ENCODE measurements around the gene MYO15A.
A peak's percentile ranks its signal among the peaks of the same experiment; 100 is the strongest.
"Not testable (repeated sequence)": the region's sequence is repeated elsewhere in the genome, so short reads cannot be mapped to it uniquely, and the experiment has no call there.

Gene MYO15A

DNA sequence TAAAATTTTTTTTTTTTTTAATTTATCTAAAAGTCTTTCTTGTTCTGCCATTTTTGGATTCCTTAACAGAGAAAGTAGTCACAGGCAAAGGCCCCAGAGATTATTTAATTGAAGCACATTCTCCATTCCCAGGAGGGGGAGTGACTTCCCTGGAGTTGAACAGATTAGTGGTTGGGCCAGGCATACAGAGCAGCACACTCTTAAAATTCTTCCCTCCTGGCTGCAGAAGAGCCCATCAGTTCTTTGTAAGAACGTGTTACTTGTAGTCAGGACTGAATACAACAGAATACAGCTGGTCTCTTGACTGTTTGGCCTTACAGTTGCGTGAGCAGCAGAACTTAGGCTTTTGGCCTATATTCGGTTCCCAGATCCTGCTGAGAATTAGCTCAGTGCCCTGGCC, 76.8 kb downstream of the MYO15A start:
- peak; percentile 44 for DNase-seq (ENCODE audit: low read depth)

- DNase-seq (ENCODE audit: low read depth) = peak; percentile 71
Measured at GRCh38 chr17:18185832-18186626, 77.5 kb downstream of the MYO15A start.

GRCh38 chr17:18186627-18186982, 78.0 kb downstream of the MYO15A start:
- DNase-seq (ENCODE audit: low read depth) = peak; percentile 19

GRCh38 chr17:18187226-18187625, 78.7 kb downstream of the MYO15A start:
- peak; percentile 13 for DNase-seq (ENCODE audit: low read depth)

DNA sequence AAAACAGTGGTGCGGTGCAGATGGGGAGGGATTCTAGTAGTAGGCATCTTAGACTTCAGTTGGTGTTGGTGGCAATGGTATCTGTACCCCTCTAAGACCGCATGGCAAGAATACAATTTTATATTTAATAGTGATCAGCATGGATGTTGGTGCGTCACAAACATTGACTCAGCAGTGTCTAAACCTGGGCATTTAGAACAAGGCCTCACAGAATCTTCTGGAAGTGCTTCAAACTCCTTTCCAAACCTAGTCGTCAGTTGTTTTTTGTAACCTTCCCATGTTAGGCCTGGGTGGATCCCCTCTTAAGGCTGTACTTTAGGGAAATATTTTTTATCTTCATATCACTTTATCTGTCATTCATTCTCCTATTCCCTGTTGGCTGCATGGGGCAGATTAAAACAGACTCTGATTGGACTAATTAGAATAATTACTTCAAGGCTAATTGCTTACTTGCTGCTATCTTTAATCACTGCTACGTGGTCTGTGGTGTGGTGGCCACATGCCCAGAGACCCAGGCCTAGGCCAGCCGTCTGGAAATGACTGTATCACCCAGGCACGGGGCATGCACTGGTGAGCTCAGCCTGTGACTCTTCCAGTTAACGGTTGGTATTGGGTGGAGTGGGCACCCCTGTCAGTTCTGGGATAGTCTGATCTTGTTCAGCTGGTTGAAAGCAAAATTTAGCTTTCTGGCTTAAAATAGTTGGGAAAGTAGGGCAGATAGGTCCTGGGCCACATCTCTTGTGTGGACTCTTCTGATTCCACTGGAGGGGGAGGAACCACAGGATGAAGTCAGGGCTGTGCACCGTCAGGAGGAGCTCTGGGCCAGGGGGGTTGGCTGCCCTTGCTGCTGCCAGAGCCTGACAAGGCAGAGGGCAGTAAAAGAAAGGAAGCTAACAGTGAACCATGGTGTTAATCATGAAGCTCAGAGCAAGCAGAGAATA, 79.5 kb downstream of the MYO15A start:
- DNase-seq (ENCODE audit: low read depth) = peak; percentile 80

- no peak for DNase-seq (ENCODE audit: low read depth)
Measured at GRCh38 chr17:18190628-18191235, 82.2 kb downstream of the MYO15A start.

DNA sequence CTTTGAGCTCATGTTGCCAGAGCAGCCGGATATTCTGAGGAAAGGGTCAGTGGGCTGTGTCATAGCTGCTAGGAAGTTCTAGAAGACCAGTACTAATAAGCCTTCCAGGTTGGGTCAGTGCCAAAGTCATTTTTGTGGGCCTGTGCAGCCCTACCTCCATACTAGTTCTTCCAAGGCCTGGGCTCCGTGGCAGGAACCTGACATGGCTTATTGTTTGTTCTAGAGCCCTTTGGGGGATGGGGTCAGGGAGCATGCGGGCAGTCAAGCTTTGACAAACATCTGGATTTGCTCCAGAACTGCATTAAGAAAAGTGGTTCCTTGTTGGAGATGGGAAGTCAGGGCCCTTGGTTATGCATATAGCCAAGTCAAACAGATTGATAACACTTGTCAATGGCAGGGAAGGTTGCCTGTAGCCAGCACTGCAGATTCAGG, 82.7 kb downstream of the MYO15A start:
- no peak for DNase-seq (ENCODE audit: low read depth)

GRCh38 chr17:18191967-18192366, 83.4 kb downstream of the MYO15A start:
- peak; percentile 46 for DNase-seq (ENCODE audit: low read depth)

- no peak for DNase-seq (ENCODE audit: low read depth)
Measured at GRCh38 chr17:18194394-18194793, 85.8 kb downstream of the MYO15A start.

DNA sequence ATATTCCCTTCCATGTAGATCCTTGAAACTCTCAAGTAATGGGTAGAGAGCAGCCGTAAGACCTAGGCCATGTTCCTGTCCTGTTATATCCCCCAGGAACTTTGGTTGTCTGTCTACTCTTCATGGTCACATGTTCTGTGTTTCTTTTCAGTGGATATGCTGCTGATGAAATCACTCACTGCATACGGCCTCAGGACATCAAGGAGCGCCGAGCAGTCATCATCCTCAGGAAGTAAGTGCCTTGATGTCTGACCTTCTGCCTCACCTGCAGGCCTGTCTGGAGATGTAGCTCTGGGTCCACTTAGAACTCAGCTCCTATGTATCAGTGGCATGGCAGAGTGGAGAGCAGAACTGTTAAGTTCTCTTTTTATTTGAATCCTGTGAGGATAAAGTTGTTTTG, 86.2 kb downstream of the MYO15A start:
- DNase-seq (ENCODE audit: low read depth) = no peak

DNA sequence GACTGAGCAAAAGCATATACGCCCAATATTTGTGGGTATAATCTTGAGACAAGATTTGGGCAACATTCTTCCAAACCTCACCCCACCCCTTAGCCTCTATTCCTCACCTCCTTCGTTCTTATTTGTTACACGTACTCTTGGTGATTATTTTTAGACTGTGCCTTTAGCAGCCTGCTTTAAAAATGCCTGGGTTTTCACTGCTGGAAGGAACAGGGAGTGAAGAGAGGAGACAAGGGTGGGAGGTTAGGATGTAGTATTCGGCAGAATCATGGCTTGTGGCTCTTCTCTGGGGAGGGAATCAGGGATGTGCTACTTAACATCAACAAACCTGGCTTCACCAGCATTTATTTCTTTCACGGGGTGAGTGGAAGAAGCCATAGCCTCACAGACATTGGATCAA, 86.7 kb downstream of the MYO15A start:
- DNase-seq (ENCODE audit: low read depth) = no peak

DNA sequence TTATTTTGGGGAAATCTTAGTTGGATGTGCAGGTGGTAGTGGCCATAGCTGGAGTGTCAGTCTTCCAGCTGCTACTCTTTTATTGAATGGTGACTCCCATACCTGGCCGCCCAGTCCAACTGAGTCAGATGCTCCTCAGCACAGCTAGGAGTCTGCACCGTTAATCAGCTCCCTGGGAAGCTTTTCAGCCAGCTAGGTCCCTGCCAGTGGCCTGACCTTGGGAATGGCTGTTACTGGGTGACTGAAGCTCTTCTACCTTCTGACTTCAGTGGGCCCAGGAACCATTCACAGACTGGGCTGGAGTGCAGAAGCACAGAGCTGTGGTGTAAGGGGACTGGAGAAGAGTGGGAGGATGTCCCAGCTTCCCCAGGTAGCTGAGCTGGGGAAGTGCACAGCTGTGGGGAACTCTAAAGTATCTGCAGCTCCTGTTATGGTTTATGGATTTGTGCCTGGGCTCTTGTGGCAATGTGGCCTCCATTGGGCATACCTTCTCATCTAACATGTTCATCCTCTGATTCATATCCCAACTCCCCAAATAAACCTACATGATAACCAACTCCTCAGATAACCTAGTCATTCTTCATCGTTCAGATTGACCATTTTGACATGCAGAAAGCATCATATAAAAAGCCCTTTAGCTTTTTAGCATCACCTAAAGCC, 89.1 kb downstream of the MYO15A start:
- DNase-seq (ENCODE audit: low read depth) = no peak

GRCh38 chr17:18198530-18198929, 90.0 kb downstream of the MYO15A start:
- no peak for DNase-seq (ENCODE audit: low read depth)

DNA sequence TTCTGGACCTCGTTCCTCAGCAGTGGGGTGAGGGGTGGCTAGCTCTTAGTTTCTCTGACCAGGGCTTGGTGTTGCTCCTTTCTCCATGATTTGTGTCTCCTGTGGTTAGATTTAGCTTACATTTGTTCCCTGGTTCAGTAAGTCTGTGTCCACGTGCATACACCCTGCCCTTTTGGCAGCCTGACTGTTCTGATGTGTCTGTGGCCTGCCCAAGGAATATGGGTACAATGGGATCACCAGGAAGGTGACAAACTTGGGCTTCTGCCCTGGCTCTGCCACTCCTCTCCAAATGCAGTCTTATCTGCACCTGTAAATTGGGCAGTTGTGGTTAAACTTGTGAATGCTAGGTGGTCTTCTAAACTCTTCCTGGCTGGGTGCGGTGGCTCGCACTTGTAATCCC, 92.6 kb downstream of the MYO15A start:
- no peak for DNase-seq (ENCODE audit: low read depth)

DNA sequence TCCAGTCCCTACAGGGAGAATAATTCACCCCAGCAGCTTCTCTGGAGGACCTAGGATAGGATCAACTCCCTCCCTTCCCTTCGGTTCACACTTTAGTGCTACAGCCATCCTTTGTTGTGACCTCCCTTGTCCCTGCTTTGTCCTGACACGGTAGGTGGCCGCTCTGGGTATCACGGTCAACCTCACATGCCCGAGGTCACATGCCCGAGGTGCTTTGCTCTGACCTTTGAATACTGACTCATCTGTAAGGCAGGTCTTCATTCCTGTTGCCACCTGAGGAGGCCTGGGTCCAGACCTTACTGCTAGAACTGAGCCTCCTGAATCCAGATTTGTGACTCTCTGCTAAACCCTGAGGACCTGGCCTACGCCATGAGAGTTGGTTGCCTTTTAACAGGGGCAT, 94.8 kb downstream of the MYO15A start:
- no peak for DNase-seq (ENCODE audit: low read depth)

DNA sequence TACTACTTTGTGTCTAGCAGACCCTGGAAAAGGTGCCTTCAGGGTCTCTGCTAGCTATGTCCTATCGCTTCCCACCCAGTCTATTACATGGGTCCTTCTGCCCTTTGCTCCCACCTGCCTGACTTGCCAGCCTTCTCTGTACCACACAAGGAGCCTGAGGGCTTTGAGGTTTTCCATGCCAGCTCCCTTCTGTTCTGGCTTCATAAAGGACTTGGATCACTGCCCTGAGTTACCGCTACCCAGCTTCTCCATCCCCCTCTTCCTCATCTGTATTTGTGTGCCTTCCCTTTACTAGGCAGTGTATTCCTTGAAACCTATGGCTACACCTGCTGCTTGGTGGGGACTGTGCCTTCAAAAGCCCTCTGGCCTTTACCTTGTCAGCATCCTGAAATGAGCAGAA, 97.3 kb downstream of the MYO15A start:
- no peak for DNase-seq (ENCODE audit: low read depth)

GRCh38 chr17:18206962-18207361, 98.4 kb downstream of the MYO15A start:
- DNase-seq (ENCODE audit: low read depth) = no peak

DNA sequence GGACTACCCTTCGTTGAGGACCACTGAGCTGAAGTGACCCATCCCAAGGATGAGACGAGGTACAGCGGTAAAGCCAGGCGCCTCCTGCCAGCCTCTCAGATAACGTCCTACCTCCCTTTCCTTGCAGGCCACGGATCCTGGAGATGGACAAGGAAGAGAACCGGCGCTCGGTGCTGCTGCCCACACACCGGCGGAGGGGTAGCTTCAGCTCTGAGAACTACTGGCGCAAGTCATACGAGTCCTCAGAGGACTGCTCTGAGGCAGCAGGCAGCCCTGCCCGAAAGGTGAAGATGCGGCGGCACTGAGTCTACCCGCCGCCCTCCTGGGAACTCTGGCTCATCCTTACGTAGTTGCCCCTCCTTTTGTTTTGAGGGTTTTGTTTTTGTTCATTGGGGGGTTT, 99.5 kb downstream of the MYO15A start:
- DNase-seq (ENCODE audit: low read depth) = no peak

GRCh38 chr17:18213666-18214270, 105.2 kb downstream of the MYO15A start:
- DNase-seq (ENCODE audit: low read depth) = no peak

DNA sequence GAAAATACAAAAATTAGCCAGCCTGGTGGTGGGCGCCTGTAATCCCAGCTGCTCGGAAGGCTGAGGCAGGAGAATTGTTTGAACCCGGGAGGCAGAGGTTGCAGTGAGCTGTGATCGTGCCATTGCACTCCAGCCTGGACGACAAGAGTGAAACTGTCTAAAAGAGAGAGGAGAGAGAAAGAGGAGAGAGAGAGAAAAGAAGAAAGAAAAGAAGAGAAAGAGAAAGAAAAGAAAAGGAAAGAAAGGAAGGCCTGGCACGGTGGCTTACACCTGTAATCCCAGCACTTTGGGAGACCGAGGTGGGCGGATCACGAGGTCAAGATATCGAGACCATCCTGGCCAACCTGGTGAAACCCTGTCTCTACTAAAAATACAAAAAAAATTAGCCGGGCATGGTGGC, 108.3 kb downstream of the MYO15A start:
- DNase-seq (ENCODE audit: low read depth) = not testable (repeated sequence)

DNA sequence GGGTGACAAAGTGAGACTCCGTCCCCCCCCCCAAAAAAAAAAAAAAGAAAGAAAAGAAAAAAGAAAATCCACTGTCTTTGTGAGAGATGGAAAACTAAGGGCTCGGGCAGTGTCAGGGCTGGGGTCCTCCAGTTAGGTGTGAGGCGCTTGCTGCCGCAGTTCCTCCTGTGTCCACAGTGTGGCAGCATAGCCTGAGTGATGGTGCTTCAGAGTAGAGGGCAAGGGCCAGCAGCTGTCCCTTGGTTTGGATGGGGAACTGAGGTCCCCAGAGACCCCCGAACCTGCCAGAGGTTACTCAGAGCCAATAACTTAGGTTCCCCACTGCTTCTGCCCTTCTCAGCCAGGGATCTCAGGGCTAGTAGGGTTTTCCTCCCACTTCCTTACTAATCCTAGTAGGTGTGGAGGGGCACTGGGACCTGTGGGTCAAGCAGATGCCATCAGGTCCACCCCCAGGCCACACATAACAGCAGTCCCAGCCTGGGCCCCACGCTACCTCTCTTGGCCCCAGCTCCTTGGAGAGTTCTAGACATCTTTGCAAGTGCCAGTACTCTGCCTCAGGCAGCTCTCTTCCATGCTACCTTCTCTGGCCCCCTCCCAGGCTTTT, 109.0 kb downstream of the MYO15A start:
- peak; percentile 75 for DNase-seq (ENCODE audit: low read depth)
